ENCODE results near the gene ZNF878.

The ZNF878 gene

DNA sequence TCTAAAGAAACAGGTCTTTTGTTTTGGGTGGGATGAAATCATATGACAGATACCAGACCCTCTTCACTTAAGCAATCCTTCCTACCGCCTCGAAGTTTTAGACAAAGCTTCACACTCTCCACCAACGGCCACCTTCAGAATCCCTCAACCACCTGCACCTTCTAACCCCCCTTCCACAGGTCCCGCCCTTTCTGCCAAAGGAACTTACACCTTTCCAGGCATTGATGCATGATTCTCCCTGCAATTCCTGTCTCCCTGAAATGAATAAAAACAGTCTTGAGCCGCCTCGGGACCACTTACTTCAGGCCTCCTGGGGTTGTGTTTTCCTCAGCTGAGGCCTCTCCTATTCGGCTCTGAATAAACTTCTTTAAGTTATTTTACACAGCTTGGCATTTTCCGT lies 18.1 kb downstream of the ZNF878 start:
- DNase-seq: no peak

DNA sequence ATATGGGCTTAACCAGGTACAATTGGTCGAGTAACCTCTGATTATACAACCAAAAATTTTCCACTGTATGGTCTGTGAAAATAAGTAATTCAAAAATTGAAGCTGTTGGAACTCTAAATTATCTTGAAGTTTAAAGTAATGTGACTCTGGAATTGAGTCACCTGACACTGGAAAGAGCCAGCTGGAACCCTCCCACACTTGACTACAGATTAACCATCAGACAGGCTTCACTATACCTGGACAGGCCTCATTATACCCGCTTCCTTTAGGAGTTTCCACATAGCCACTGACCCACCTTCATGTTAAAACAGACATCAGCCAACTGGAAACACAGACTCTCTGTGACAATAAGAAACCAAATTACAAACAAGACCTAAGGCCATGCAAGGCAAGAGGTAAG lies 18.6 kb downstream of the ZNF878 start:
- no peak for DNase-seq

DNA sequence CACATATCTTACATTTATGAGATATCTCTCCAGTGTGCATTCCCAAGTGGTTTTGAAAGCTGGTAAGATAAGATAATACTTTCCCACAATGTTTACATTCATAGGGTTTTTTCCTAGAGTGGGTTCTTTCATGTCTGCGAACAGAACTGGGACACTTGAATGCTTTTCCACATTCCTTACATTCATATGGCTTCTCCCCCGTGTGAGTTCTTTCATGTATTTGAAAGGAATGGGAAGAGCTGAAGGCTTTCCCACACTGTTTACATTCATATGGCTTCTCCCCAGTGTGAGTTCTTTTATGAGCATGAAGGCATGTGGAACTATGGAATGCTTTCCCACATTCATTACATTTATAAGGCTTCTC lies 37.0 kb downstream of the ZNF878 start:
- no peak for DNase-seq

DNA sequence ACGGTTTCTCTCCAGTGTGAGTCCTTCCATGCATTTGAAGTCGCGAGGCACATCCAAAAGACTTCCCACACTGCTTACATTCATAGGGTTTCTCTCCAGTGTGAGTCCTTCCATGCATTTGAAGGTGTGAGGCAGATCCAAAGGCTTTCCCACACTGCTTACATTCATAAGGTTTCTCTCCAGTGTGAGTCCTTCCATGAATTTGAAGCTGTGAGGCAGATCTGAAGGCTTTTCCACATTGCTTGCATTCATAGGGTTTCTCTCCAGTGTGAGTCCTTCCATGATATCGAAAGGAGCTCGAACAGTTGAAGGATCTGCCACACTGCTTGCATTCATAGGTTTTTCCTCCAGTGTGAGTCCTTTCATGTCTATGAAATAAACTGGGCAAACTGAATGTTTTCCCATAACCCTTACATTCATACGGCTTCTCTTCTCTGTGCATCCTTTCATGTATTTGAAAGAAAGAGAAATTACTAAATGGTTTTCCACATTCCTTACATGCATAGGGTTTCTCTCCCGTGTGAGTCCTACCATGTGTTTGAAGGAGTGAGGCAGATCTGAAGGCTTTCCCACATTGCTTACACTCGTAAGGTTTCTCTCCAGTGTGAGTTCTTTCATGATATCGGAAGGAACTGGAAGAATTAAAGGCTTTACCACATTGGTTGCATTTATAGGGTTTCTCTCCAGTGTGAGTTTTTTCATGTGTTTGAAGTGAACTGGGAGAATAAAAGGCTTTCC lies 37.6 kb downstream of the ZNF878 start:
- DNase-seq: no peak

DNA sequence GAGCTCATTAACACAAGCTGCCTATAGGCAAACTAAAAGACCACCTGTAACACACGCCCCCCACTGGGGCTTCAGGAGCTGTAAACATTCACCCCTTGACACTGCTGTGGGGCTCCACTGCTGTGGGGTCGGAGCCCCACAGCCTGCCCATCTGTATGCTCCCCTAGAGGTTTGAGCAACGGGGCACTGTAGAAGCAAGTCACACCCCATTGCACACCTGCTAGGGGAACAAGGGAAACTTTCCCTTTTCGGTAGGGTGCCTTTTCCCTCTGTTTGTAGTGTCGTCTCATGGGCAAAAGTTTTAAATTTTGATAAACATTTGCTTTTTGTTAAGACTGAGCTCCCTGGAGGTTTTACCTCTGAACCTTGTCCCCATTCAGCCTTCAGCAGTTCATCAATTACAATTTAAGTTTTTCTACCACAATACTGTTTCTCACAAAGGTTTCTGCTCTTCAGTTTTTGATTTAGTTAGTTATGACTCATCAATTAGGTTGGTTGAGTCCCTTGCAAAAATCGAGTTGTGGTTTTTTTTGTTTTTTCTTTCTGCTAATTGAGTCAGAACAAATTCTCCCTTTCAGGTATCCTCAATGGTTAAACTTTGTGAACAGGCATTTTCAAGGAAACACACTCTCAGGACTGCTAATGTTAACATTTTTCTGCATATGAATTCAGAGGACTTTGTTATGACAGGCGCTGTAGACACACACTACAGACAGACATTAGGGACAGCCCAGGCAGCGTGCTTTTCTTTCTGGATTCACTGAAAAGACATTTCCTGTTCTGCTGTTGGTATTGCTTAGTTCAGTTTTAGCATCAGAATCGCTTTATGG lies 52.4 kb downstream of the ZNF878 start:
- DNase-seq: no peak

DNA sequence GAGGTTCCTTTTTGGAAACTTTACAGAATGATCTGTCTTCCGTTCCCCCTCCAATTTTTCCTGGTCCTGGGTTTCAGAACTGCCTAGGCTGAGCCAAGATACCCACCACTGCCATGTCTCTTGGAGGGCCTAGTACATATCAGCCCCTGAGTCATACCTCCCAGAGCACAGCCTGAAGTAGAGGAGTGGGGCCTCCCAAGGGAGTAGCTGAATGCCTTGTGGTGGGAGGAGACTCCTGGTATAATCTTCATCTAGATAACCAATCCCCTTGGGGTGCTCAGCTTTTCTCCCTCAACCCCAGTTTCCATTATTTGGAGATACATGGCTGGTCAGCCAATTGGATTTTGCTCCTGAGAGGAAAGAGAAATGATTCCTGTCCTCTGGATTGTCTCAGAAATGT lies 57.6 kb downstream of the ZNF878 start:
- no peak for DNase-seq

Data from NCI-H2081 treated with DMSO at 0.1 percent for 48 hours (cell line).